Thymus (tissue), 11 donors: ENCODE data around the gene CSTF1. TPM values are rescaled to one million over a fixed set of nuclear protein-coding genes. Genes with fewer than 3 reads are reported as not detected.
A peak's percentile ranks its signal among the peaks of the same experiment; 100 is the strongest.
"Not testable (repeated sequence)": the region's sequence is repeated elsewhere in the genome, so short reads cannot be mapped to it uniquely, and the experiment has no call there.

ENCODE experiments used
- DNase-seq, 9 donors: peaks; one replicate each; pipeline ENCODE4 v3.0.0-alpha.2; 2013; ENCODE audit warnings: low spot score in 9 of 9, low read depth in 6 of 9, missing footprints in 1 of 9
- H3K27ac ChIP-seq, 2 donors: one replicate each; pipeline ENCODE4 v1.5.1; 2013; ENCODE audit warnings: control low read depth in 1 of 2, low read depth in 1 of 2, low read length in 1 of 2, mild to moderate bottlenecking in 1 of 2, moderate library complexity in 1 of 2
- H3K27me3 ChIP-seq, 2 donors: one replicate each; pipeline ENCODE4 v1.5.1; 2013; ENCODE audit warnings: low read length in 1 of 2; ENCODE audit not compliant: control insufficient read depth in 2 of 2, insufficient read depth in 1 of 2
- H3K36me3 ChIP-seq, 2 donors: one replicate each; pipeline ENCODE4 v1.5.1; 2013; ENCODE audit warnings: low read length in 1 of 2, mild to moderate bottlenecking in 1 of 2, moderate library complexity in 1 of 2; ENCODE audit not compliant: control insufficient read depth in 2 of 2, insufficient read depth in 2 of 2
- H3K4me1 ChIP-seq, 2 donors: one replicate each; pipeline ENCODE4 v1.5.1; 2013; ENCODE audit warnings: low read length in 2 of 2; ENCODE audit not compliant: control insufficient read depth in 2 of 2, insufficient read depth in 2 of 2
- H3K4me3 ChIP-seq, 2 donors: one replicate each; pipeline ENCODE4 v1.5.1; 2013; ENCODE audit warnings: low read length in 2 of 2, control low read depth in 1 of 2, mild to moderate bottlenecking in 1 of 2
- H3K9me3 ChIP-seq, 2 donors: one replicate each; pipeline ENCODE4 v1.5.1; 2013; ENCODE audit warnings: low read length in 1 of 2, mild to moderate bottlenecking in 1 of 2; ENCODE audit not compliant: control insufficient read depth in 2 of 2, insufficient read depth in 1 of 2
- WGBS: extraction: QIAGEN DNeasy Blood & Tissue Kit; methylation state at CpG from one replicate; pipeline ENCODE4 v1.1.7; 2013; 5-methylcytosine and 5-hydroxymethylcytosine counted together
- polyA plus RNA-seq: library from polyadenylated mRNA; stranded (reverse); fragments of 200-250 nt; gene quantifications from one replicate; pipeline ENCODE4 v1.2.3, GENCODE V29; 2013
- total RNA-seq: library from RNA; stranded (reverse); fragments of 120-200 nt; gene quantifications from one replicate; pipeline ENCODE4 v1.2.4, GENCODE V29; 2013
- donor health status: healthy.

CSTF1 gene
- total and polyA plus RNA-seq, 2 donors, result 16.0 to 35.0 TPM

DNA sequence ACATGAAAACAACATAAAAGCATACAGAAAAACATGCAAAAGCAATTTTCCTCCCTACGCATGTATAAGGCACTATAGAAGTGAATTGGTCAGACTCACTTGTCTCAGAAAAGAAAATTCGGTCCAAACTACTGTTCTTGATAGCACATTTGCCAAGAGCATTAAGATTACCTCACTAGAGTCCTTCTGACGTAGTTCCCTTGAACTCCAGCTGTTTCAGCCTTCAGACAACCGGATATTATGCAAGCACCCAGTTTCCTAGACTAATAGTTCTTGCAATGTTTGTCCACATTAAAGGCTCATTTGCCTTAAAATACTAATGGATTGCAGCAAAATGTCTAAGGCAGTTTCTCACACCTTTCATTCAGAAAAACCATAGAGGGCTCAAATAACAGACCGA is 17.1 kb downstream of the CSTF1 start:
- Histone ChIP-seq H3K27me3 (no peaks in the 10 kb centered on the region), H3K4me1 (peaks cover 8 to 19% of the 10 kb centered on the region in 2 donors), H3K9me3 (no peaks in the 10 kb centered on the region), H3K27ac (no peak overlapping the region), H3K4me3 (no peak overlapping the region), H3K36me3 (peaks cover 29 to 34% of the 10 kb centered on the region in 2 donors)
- no peak for DNase-seq
- WGBS, result 97% methylated on average over 5 of the region's 5 CpGs

- DNase-seq, result no peak
- H3K4me1 ChIP-seq, result peaks cover 8 to 19% of the 10 kb centered on the region in 2 donors
- H3K27ac ChIP-seq, result no peak overlapping the region
- H3K36me3 ChIP-seq, result peaks cover 24 to 34% of the 10 kb centered on the region in 2 donors
- H3K27me3 ChIP-seq, result no peaks in the 10 kb centered on the region
- no peaks in the 10 kb centered on the region for H3K9me3 ChIP-seq
- 97% methylated on average over 1 of the region's 1 CpG for WGBS
- H3K4me3 ChIP-seq, result no peak overlapping the region
Observed at GRCh38 chr20:56409956-56410355, 17.5 kb downstream of the CSTF1 start.

DNA sequence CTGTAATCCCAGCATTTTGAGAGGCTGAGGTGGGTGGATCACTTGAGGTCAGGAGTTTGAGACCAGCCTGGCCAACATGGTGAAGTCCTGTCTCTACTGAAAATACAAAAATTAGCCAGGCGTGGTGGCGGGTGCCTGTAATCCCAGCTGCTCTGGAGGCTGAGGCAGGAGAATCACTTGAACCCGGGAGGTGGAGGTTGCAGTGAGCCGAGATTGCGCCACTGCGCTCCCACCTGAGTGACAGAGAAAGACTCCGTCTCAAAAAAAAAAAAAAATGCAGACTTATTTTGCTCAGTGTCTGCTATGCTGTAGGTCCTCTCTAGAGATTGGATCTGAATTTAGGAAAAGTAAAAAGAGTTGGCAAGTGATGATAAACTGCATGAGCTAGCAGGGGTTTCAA is 18.8 kb downstream of the CSTF1 start:
- peaks cover 19 to 26% of the 10 kb centered on the region in 2 donors for H3K36me3 ChIP-seq
- not testable (repeated sequence) for H3K27me3 ChIP-seq, H3K4me3 ChIP-seq, H3K9me3 ChIP-seq, DNase-seq
- H3K4me1 ChIP-seq, result peaks cover 8 to 19% of the 10 kb centered on the region in 2 donors
- WGBS, result 96% methylated on average over 7 of the region's 7 CpGs
- peak overlapping the region; percentile 87 to 91 for H3K27ac ChIP-seq

GRCh38 chr20:56411759-56412472 is 19.5 kb downstream of the CSTF1 start, which contains the start of gene CASS4:
TSS of gene CASS4 (plus strand) at chr20:56412260. CDS start at chr20:56412459, 199 bp downstream.
- DNase-seq, result peak; percentile 48 to 87 (median 66)
- no peaks in the 10 kb centered on the region for H3K27me3 ChIP-seq
- peaks cover 14 to 20% of the 10 kb centered on the region in 2 donors for H3K36me3 ChIP-seq
- peaks cover 8 to 19% of the 10 kb centered on the region in 2 donors for H3K4me1 ChIP-seq
- 7% methylated on average over 10 of the region's 10 CpGs for WGBS
- peak within 1 kb of the TSS; percentile 88 to 91 for H3K27ac ChIP-seq
- peak within 1 kb of the TSS; percentile 47 to 54 for H3K4me3 ChIP-seq
- no peaks in the 10 kb centered on the region for H3K9me3 ChIP-seq

GRCh38 chr20:56412473-56412790 is 20.0 kb downstream of the CSTF1 start:
- no peak for DNase-seq
- peaks cover 9 to 15% of the 10 kb centered on the region in 2 donors for H3K36me3 ChIP-seq
- peaks cover 8 to 19% of the 10 kb centered on the region in 2 donors for H3K4me1 ChIP-seq
- no peaks in the 10 kb centered on the region for H3K9me3 ChIP-seq
- peak overlapping the region; percentile 47 to 54 for H3K4me3 ChIP-seq
- H3K27ac ChIP-seq, result peak overlapping the region; percentile 88 to 91
- H3K27me3 ChIP-seq, result no peaks in the 10 kb centered on the region
- 82% methylated on average over 7 of the region's 7 CpGs for WGBS

GRCh38 chr20:56412949-56413348 is 20.5 kb downstream of the CSTF1 start:
- WGBS, result 93% methylated on average over 3 of the region's 3 CpGs
- H3K4me3 ChIP-seq, result peak overlapping the region; percentile 47 to 54

DNA sequence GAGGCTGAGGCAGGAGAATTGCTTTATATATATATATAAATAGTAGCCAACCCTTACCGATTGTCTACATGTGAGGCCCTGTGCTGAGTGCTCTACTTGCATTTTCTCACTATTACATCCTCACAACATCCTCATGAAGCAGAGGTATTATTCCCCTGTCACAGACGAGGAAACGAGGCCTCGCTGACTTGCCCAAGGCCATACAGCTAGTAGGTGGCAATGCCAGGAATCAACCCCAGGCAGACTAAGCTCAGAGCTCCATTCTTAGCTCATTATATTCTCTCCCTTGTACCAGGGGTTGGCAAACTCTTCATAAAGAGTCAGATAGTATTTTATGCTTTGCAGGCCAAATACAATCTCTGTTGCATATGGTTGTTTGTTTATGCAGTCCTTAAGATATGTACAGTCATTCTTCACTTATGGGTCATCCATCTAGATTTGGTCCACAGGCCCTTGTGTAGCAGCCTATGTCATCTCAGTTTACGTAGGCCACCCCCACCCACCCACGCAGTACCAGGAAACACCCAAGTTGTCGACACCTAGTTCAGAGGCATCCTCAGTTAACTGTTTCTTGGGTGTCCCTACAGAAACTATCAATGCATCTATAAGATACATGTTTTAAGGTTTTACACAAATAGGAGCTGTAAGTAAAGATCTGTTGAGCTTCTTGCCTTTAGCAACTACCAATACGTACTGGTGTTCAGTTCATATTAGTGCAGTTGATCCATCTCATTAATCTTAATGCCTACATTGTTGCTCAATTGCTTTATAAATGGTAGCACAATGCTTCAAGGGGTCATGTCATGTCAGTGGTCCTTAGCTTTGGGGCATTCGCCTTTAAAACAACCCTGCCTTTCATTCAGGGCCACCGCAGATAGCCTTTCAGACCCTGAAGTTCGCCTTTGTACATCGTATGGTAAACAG is 22.7 kb downstream of the CSTF1 start:
- Histone ChIP-seq H3K27ac (no peak overlapping the region), H3K27me3 (no peaks in the 10 kb centered on the region), H3K4me3 (no peak overlapping the region), H3K4me1 (peaks cover 8 to 39% of the 10 kb centered on the region in 2 donors), H3K9me3 (no peaks in the 10 kb centered on the region), H3K36me3 (no peaks in the 10 kb centered on the region)
- DNase-seq, result no peak
- WGBS, result 92% methylated on average over 12 of the region's 12 CpGs

More at GRCh38 chr20:56412949-56413348, 20.5 kb downstream of the CSTF1 start:
- Histone ChIP-seq H3K27ac (peak overlapping the region; percentile 64 to 91), H3K36me3 (peaks cover 3 to 11% of the 10 kb centered on the region in 2 donors), H3K9me3 (no peaks in the 10 kb centered on the region), H3K27me3 (no peaks in the 10 kb centered on the region), H3K4me1 (peaks cover 8 to 23% of the 10 kb centered on the region in 2 donors)
- DNase-seq, result no peak

DNA sequence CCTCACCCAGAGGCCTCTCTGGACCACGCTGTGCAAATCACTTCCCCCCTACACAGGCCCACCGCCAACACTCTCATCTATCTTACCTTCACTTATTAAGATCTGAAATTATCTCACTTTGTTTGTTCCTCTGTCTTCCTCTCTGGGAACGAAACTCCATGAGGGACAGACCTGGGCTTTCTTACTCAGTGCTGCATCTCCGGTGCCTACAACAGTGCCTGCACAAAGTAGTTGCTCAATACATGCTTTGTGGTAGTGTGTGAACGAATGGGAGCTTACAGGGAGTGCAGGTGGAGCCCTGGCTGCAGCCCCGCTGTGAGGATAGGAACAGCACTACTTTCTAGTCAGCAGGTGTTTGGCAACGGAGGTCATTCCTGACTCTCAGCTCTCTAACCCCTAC is 25.0 kb downstream of the CSTF1 start:
- H3K27me3 ChIP-seq, result no peaks in the 10 kb centered on the region
- H3K36me3 ChIP-seq, result no peaks in the 10 kb centered on the region
- H3K4me1 ChIP-seq, result peaks cover 3 to 26% of the 10 kb centered on the region in 2 donors
- no peaks in the 10 kb centered on the region for H3K9me3 ChIP-seq
- WGBS, result 93% methylated on average over 7 of the region's 7 CpGs
- no peak for DNase-seq
- no peak overlapping the region for H3K4me3 ChIP-seq
- no peak overlapping the region for H3K27ac ChIP-seq

DNA sequence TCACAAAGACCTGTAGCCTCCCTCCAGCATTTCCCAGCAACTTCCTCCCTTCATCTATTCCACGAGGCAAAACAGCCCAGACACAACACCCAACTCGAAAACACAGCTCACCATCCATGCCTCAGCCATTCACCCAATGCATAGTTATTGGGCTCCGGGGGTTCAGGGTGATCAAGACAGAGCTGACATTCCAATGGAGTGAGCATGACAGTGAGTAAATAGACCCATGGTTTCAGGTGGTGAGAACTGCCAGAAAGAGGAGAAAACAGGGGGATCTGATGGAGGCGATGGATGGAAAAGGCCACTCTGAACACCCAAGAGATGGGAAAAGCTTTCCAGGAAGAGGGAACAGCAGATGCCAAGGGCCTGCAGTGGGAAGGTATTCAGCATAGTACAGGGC is 25.5 kb downstream of the CSTF1 start:
- no peak for DNase-seq
- Histone ChIP-seq H3K9me3 (no peaks in the 10 kb centered on the region), H3K4me1 (peaks cover 0 to 25% of the 10 kb centered on the region in 2 donors), H3K27ac (peak overlapping the region in 1 of 2 donors; percentile 44), H3K27me3 (no peaks in the 10 kb centered on the region), H3K36me3 (no peaks in the 10 kb centered on the region), H3K4me3 (no peak overlapping the region)
- 84% methylated on average over 4 of the region's 4 CpGs for WGBS
